GM06990 (cell line): ENCODE results near the gene CILP2.

ENCODE experiments used
- DNase-seq: peaks from one replicate; pipeline ENCODE4 v3.0.0-alpha.2; 2011; ENCODE audit not compliant: insufficient read length; ENCODE audit errors: extremely low read depth
- H3K27me3 ChIP-seq: replicated peaks from 2 replicates; pipeline ENCODE4 v1.6.0; 2011; ENCODE audit warnings: low read length; ENCODE audit not compliant: control insufficient read depth, insufficient read depth
- H3K36me3 ChIP-seq: 2 replicates; pipeline ENCODE4 v1.5.1; 2011; ENCODE audit warnings: low read length; ENCODE audit not compliant: control insufficient read depth, insufficient read depth
- H3K4me3 ChIP-seq: replicated peaks from 2 replicates; pipeline ENCODE4 v1.5.1; 2011; ENCODE audit warnings: low read depth, mild to moderate bottlenecking, control low read depth, low read length
- TF ChIP-seq, protein P1 (sequence below): IDR thresholded peaks from 2 replicates; pipeline ENCODE4 v1.5.1; 2011; ENCODE audit warnings: low read length, control low read depth, mild to moderate bottlenecking, inconsistent platforms; ENCODE audit not compliant: insufficient read depth, poor library complexity, severe bottlenecking

Gene CILP2

DNA sequence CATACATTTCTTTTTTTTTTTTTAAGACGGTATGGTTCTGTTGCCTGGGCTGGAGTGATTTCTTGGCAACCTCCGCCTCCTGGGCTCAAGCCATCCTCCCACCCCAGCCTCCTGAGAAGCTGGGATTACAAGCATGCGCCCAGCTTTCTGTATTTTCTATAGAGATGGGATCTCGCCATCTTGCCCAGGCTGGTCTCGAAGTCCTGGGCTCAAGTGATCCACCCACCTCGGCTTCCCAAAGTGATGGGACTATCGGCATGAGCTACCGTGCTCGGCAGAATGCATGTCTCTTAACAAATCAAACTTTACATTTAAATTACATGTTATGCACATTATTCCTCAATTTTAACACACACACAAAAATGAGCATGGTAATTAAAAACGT is 20.8 kb upstream of the CILP2 start:
- TF ChIP-seq, protein P1, sequence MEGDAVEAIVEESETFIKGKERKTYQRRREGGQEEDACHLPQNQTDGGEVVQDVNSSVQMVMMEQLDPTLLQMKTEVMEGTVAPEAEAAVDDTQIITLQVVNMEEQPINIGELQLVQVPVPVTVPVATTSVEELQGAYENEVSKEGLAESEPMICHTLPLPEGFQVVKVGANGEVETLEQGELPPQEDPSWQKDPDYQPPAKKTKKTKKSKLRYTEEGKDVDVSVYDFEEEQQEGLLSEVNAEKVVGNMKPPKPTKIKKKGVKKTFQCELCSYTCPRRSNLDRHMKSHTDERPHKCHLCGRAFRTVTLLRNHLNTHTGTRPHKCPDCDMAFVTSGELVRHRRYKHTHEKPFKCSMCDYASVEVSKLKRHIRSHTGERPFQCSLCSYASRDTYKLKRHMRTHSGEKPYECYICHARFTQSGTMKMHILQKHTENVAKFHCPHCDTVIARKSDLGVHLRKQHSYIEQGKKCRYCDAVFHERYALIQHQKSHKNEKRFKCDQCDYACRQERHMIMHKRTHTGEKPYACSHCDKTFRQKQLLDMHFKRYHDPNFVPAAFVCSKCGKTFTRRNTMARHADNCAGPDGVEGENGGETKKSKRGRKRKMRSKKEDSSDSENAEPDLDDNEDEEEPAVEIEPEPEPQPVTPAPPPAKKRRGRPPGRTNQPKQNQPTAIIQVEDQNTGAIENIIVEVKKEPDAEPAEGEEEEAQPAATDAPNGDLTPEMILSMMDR, result no peak
- Histone ChIP-seq H3K4me3 (peak overlapping the region; percentile 92), H3K36me3 (peaks cover 9% of the 10 kb centered on the region), H3K27me3 (no peaks in the 10 kb centered on the region)
- no peak for DNase-seq

DNA sequence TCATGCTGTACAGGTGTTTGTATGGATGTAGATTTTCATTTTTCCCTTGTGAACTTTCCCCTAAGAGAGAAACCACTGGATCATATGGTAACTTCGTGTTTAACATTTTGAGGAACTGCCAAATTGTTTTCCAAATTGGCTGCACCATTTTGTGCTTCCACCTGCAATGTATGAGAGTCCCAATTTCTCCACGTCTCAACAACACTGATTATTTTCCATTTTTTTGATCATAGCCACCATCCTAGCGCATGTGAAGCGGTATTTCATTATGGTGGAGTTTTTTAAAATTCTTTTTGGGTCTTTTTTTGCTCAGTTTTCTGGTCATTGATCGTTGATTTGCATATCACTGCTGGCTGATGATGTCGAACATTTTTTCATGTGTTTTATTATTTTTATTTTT is 17.1 kb upstream of the CILP2 start:
- no peak overlapping the region for H3K4me3 ChIP-seq
- no peak for DNase-seq
- peaks cover 9% of the 10 kb centered on the region for H3K36me3 ChIP-seq
- TF ChIP-seq, protein P1, result no peak
- H3K27me3 ChIP-seq, result no peaks in the 10 kb centered on the region

DNA sequence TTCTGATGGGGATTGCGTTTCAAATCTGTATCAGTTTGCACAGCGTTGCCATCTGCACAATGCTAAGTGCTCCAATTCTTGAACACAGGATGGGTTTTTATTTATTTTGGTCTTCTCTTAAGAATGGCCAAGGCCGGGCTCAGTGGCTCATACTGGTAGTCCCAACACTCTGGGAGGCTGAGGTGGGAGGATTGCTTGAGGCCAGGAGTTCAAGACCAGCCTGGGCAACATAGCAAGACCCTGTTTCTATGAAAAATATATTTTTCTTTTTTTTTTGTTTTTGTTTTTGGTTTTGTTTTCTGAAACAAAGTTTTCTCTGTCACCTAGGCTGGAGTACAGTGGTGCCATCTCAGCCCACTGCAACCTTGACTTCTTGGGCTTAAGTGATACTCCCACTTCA is 14.9 kb upstream of the CILP2 start:
- peaks cover 17% of the 10 kb centered on the region for H3K36me3 ChIP-seq
- H3K4me3 ChIP-seq, result no peak overlapping the region

DNA sequence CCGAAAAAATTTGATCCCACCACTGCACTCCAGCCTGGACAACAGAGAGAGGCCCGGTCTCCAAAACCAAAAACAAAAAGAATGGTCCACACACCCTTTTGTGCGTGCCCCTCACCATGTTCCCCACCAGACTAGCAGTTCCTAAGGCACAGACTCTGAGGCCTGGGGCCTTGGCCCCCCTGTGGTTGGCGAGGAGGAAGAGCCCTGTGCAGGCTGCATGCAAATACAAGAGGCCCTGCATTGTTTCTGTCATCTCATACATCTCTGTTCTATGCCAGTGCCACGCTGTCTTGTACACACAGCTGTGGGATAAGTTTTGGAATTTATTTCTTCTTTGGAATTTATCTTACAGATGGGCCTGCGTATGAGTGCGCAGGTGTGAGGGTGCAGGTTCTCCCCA is 14.0 kb upstream of the CILP2 start:
- H3K36me3 ChIP-seq, result peaks cover 19% of the 10 kb centered on the region
- TF ChIP-seq, protein P1, result peak; percentile 8
- no peak for DNase-seq
- no peak overlapping the region for H3K4me3 ChIP-seq
- H3K27me3 ChIP-seq, result no peaks in the 10 kb centered on the region

More for the DNA sequence above, 14.9 kb upstream of the CILP2 start:
- TF ChIP-seq, protein P1, result no peak
- no peak for DNase-seq
- no peaks in the 10 kb centered on the region for H3K27me3 ChIP-seq

DNA sequence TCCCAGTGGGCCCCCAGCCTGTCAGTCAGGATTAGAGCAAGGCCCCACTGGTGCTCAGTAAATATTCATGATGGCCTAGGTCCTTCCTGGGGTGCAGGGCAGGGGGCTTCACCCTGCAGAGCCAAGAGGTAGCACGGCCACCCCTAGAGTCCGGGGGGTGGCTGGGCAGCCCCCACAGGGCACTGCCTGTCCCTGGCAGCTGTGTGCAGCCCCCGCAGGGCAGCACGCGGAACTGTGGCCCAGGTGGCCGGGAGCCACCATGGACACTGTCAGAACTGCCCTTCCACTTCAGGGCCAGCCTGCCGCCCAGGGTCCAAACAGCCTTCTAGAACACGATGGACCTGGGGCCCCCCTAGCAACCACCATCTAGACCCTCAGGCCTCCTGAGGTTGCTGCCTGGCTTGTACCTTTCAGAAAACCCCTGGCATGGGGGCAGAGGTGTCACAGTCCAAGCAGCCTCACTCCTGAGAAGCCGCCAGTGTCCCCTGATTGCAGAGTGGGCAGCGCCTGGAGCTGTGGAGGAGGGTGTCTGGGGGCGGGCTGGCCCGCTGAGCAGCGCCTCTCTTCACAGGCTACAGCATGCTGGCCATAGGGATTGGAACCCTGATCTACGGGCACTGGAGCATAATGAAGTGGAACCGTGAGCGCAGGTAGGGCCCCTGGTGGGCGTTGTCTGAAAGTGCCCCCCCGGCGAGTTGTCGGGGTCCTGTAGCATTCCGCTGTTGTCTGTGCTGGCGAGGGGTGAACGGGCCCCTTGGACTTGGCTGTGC is 12.3 kb upstream of the CILP2 start:
- TF ChIP-seq, protein P1, result no peak
- DNase-seq, result no peak
- Histone ChIP-seq H3K4me3 (no peak overlapping the region), H3K36me3 (peaks cover 12% of the 10 kb centered on the region), H3K27me3 (no peaks in the 10 kb centered on the region)
